LNCAP (cell line): ENCODE measurements around the gene RAPGEF5.

Experiments
- TF ChIP-seq, protein P1 (sequence below): fragments of 450-650 bp; IDR thresholded peaks from 2 replicates; pipeline ENCODE4 v1.5.1; 2017; ENCODE audit warnings: mild to moderate bottlenecking

RAPGEF5 gene

DNA sequence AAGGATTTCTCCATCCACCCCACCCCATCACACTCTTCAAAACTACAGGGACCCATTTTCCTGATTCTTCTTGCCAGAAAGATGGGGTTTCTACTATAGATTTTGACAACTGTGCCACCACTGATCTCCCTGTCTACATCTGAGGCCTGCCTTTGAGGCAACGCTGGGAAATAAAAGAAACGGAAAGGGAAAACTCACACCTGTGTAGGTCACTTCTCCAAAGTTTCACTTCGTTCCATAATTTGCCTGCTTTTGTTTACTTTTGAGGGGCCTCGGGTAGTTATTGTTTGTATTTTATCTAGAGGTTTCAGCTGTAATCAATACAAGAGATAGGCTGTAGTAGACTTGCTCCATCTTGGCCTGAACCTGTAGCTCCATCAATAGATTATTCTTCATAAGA is 56.1 kb downstream of the RAPGEF5 start:
- TF ChIP-seq, protein P1, sequence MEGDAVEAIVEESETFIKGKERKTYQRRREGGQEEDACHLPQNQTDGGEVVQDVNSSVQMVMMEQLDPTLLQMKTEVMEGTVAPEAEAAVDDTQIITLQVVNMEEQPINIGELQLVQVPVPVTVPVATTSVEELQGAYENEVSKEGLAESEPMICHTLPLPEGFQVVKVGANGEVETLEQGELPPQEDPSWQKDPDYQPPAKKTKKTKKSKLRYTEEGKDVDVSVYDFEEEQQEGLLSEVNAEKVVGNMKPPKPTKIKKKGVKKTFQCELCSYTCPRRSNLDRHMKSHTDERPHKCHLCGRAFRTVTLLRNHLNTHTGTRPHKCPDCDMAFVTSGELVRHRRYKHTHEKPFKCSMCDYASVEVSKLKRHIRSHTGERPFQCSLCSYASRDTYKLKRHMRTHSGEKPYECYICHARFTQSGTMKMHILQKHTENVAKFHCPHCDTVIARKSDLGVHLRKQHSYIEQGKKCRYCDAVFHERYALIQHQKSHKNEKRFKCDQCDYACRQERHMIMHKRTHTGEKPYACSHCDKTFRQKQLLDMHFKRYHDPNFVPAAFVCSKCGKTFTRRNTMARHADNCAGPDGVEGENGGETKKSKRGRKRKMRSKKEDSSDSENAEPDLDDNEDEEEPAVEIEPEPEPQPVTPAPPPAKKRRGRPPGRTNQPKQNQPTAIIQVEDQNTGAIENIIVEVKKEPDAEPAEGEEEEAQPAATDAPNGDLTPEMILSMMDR = no peak

DNA sequence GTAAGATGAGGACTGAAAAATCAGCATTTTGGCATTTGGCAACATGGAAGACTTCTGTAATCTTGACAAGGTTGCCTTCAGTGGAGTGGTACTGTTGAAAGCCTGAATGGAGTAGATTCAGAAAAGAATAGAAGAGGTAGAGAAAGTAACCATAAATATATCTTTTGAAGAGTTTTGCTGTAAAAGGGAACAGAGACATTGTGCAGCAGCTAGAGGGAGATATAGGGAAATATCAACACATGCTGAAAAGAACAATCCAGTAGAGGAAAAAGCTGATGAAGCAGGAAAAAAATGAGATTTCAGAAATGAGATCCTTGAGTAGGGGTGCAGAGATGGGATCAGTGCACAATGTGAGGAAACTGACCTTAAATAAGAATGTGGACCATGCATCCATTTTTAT is 60.0 kb downstream of the RAPGEF5 start:
- TF ChIP-seq, protein P1 = peak; percentile 36

DNA sequence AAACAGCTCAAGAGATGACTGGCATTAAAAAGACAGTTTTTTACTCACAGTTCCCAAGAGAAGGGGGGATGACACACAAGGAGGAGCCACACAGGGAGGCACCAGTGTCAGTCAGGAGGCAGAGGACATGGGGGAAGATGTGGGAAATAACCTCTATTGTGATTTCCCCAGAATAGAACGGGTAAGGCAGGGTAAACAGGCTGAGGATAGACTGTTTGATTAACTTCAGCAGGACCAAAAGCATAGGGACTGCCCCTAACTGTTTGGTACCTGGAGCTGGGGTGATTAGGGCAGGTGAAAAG is 60.7 kb downstream of the RAPGEF5 start:
- TF ChIP-seq, protein P1 = no peak

DNA sequence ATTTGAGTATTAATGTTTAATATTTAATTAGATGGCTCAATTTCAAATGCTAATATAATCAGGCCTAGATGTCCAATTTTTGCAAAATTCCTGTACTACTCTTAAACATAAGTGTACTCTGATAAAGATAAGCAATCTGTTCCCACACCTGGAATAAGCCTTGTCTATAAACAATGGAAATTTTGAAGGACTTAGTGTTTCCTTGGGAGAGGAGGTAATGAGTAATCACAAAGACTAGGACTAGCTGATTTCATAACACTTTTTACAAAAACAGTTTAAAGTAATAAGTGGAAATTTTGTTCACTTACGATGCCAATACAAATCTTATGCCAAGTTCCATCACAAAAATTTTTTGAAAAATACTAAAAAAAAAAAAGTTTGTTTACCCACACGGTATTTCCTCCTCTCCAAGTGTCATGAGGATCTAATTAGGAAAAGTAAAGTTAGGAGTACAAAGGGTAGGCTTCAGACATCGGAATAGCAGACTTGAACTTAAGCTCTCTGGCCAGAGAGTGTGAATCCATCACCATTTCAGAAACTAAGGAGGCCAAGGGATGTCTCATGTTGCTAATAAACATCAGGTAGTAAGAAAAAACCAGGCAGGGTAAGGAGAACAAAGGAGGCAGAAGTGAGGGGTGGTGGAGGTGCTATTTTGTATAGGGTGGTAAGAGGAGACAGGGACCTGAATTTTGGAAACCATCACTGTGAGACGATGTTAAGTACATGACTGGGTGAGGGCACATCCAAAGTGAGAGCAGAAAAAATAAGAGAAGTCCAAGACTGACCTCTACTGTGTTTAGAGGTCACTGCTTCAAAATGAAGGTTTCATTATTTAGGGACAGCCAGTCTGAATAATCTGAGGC is 61.3 kb downstream of the RAPGEF5 start:
- TF ChIP-seq, protein P1 = peak; percentile 14; the same call in 1 of the 2 replicates

DNA sequence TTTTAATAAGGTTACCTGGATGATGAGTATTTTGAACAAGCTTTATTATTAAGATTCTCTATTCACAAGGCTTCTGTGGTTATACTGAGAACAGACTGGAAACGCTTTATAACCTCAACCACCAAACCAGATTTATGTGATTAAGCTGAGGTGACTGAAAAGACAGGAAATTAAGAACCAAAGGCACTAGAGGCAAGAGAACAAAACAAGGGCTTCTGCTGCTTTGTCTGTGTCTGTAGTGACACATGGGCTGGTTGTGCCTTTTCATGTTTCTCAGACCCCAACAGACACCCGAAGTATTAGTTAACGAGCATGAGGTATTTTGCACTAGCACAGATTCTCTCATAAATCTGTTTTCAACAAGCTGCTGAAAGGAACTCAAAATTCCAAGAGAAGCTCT is 64.4 kb downstream of the RAPGEF5 start:
- TF ChIP-seq, protein P1 = no peak

DNA sequence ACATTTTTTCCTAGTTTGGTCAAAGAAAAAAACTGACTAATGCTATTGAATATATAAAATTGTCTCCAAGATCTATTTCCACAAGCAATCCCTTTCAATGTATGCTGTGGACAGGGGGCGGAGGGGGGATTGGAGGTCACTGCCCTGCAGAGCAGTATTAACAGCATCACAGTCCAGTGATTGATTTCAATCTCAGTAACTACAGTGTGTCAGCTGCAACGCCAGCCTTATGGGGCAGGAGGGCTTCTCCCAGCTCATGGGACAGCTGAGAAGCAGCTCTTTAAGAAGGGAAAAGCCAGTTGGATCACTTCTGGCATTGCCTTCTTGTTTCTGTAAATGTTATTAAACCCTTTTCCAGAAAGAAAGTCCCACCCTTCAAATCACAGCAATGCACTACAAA is 65.0 kb downstream of the RAPGEF5 start:
- TF ChIP-seq, protein P1 = no peak

DNA sequence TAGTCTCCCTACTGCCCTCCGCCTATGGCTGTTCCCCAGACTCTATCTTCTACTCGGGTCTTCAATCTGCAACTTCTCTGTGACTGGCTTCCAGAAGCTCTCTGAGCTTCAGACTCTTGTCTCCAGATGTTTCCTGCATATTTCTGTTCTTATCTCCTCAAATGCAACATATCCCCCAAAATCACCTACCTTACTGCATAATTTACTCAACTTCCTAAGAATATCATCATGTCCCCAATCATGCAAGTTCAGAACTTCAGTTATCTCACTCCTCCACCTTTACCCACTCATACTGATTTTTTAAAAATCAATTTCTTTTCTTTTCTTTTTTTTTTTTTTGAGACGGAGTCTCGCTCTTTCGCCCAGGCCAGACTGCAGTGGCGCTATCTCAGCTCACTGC is 68.8 kb downstream of the RAPGEF5 start:
- TF ChIP-seq, protein P1 = no peak

DNA sequence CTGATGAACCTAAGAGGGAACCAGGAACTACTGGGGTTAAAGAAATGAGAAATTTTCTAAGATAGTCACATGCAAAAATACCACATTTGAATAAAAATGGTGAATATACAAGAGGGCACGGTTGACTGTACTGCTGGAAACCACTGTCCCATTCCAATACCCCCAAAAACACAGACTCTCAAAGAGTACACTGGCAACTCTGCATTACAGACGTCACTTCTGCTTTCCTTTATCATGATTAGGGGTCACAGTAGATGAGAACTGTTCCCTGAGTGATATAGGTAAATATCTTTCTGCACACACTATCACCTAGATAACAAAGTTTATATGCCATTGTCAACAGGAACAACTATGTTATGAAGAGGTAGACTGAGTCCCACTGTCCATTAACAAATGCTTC is 69.5 kb downstream of the RAPGEF5 start:
- TF ChIP-seq, protein P1 = no peak
